Subcutaneous adipose tissue (tissue), 4 donors: ENCODE results near the gene SNX18. TPM values are rescaled to one million over a fixed set of nuclear protein-coding genes. Genes with fewer than 3 reads are reported as not detected.

Source experiments
- CTCF ChIP-seq: fragments of 450-650 bp; IDR thresholded peaks from one replicate; pipeline ENCODE4 v1.5.1; 2016; ENCODE audit warnings: low read depth, mild to moderate bottlenecking, control low read depth, antibody characterized with exemption, moderate library complexity
- total RNA-seq, 4 donors: library from RNA; depleted of rRNA; stranded (reverse); fragments of >200 nt; gene quantifications; one replicate each; pipeline ENCODE4 v1.1.0, GENCODE V29; 2016

Gene SNX18
- total RNA-seq, 4 donors from 2014 or later = 26.7 to 54.6 (median 40.2) TPM

- TF ChIP-seq CTCF = no peak
Measured at GRCh38 chr5:54573812-54574489, 56.4 kb downstream of the SNX18 start.

GRCh38 chr5:54577528-54577927 lies 60.0 kb downstream of the SNX18 start:
- no peak for TF ChIP-seq CTCF

- no peak for TF ChIP-seq CTCF
Measured at GRCh38 chr5:54577937-54578653, 60.5 kb downstream of the SNX18 start.

GRCh38 chr5:54579591-54580295 lies 62.2 kb downstream of the SNX18 start:
- no peak for TF ChIP-seq CTCF

- no peak for TF ChIP-seq CTCF
Measured at GRCh38 chr5:54580997-54581811, 63.6 kb downstream of the SNX18 start.

GRCh38 chr5:54581831-54582548 lies 64.4 kb downstream of the SNX18 start:
- no peak for TF ChIP-seq CTCF
